ENCODE results near the gene NCAM1. TPM values are rescaled to one million over a fixed set of nuclear protein-coding genes. Genes with fewer than 3 reads are reported as not detected.

NCAM1 gene
- polyA plus RNA-seq, 1 donor (not counting 4 experiments of a cell fraction or from before 2014, with no cell fraction given): 0.04 TPM

- Histone ChIP-seq H3K79me2 (ENCODE audit: control insufficient read depth, insufficient read depth, low read length) (no peaks in the 10 kb centered on the region), H2AFZ (ENCODE audit: control insufficient read depth, low read length) (no peak overlapping the region), H3K4me1 (ENCODE audit: control insufficient read depth, extremely low read depth, insufficient read depth, low read length) (no peaks in the 10 kb centered on the region), H3K9ac (ENCODE audit: control insufficient read depth, extremely low read depth, insufficient read depth, low read length) (no peak overlapping the region), H4K20me1 (ENCODE audit: control insufficient read depth, extremely low read depth, insufficient read depth, low read length) (no peaks in the 10 kb centered on the region), H3K4me3 (ENCODE audit: control insufficient read depth in 2 of 3, extremely low read depth in 1 of 3, insufficient read depth in 2 of 3, low read depth in 1 of 3, low read length in 3 of 3) (no peak overlapping the region), H3K36me3 (ENCODE audit: control insufficient read depth in 2 of 2, extremely low read depth in 1 of 2, insufficient read depth in 2 of 2, low read length in 2 of 2) (no peaks in the 10 kb centered on the region), H3K9me3 (ENCODE audit: control insufficient read depth, low read depth, low read length) (no peaks in the 10 kb centered on the region), H3K27ac (ENCODE audit: control insufficient read depth, insufficient read depth, low read length) (no peak overlapping the region), H3K27me3 (ENCODE audit: control insufficient read depth, extremely low read depth, insufficient read depth, low read length) (no peaks in the 10 kb centered on the region), H3K9me1 (ENCODE audit: control insufficient read depth, extremely low read depth, insufficient read depth, low read length) (no peaks in the 10 kb centered on the region), H3K4me2 (ENCODE audit: control insufficient read depth, extremely low read depth, insufficient read depth, low read depth, low read length) (no peak overlapping the region)
- FAIRE-seq: no peak
- dilution Hi-C loops (cut with MboI; ENCODE audit: extremely low pct_ligation_motif_present, low sequenced_read_pairs): no loop called here
- no peak for DNase-seq (ENCODE audit: low read depth, low spot score)
- no peak for TF ChIP-seq CTCF (optimal IDR thresholded peaks at IDR 0.05 in 1 of 3, IDR thresholded peaks at IDR 0.05 in 1 of 3, conservative IDR thresholded peaks at IDR 0.05 in 1 of 3; ENCODE audit: extremely low read depth in 1 of 3, insufficient read depth in 2 of 3, low read length in 3 of 3)
- TF ChIP-seq EZH2 (IDR thresholded peaks at IDR 0.05; ENCODE audit: low read length): no peak
Observed at GRCh38 chr11:113279591-113279990, 318.4 kb downstream of the NCAM1 start.

GRCh38 chr11:113281052-113281725 is 320.0 kb downstream of the NCAM1 start:
- TF ChIP-seq EZH2 (IDR thresholded peaks at IDR 0.05; ENCODE audit: low read length) (no peak), CTCF (optimal IDR thresholded peaks at IDR 0.05 in 1 of 3, IDR thresholded peaks at IDR 0.05 in 1 of 3, conservative IDR thresholded peaks at IDR 0.05 in 1 of 3; ENCODE audit: extremely low read depth in 1 of 3, insufficient read depth in 2 of 3, low read length in 3 of 3) (no peak)

More at GRCh38 chr11:113281052-113281725, 320.0 kb downstream of the NCAM1 start:
- Histone ChIP-seq H3K27me3 (ENCODE audit: control insufficient read depth, extremely low read depth, insufficient read depth, low read length) (no peaks in the 10 kb centered on the region), H3K27ac (ENCODE audit: control insufficient read depth, insufficient read depth, low read length) (no peak overlapping the region), H3K9me3 (ENCODE audit: control insufficient read depth, low read depth, low read length) (no peaks in the 10 kb centered on the region), H3K9me1 (ENCODE audit: control insufficient read depth, extremely low read depth, insufficient read depth, low read length) (no peaks in the 10 kb centered on the region), H3K36me3 (ENCODE audit: control insufficient read depth in 2 of 2, extremely low read depth in 1 of 2, insufficient read depth in 2 of 2, low read length in 2 of 2) (no peaks in the 10 kb centered on the region), H3K79me2 (ENCODE audit: control insufficient read depth, insufficient read depth, low read length) (no peaks in the 10 kb centered on the region), H3K4me2 (ENCODE audit: control insufficient read depth, extremely low read depth, insufficient read depth, low read depth, low read length) (no peak overlapping the region), H3K4me1 (ENCODE audit: control insufficient read depth, extremely low read depth, insufficient read depth, low read length) (no peaks in the 10 kb centered on the region), H2AFZ (ENCODE audit: control insufficient read depth, low read length) (no peak overlapping the region), H3K9ac (ENCODE audit: control insufficient read depth, extremely low read depth, insufficient read depth, low read length) (no peak overlapping the region), H4K20me1 (ENCODE audit: control insufficient read depth, extremely low read depth, insufficient read depth, low read length) (no peaks in the 10 kb centered on the region), H3K4me3 (ENCODE audit: control insufficient read depth in 2 of 3, extremely low read depth in 1 of 3, insufficient read depth in 2 of 3, low read depth in 1 of 3, low read length in 3 of 3) (no peak overlapping the region)
- DNase-seq (ENCODE audit: low read depth, low spot score) (no peak), FAIRE-seq (no peak)
- dilution Hi-C loops (cut with MboI; ENCODE audit: extremely low pct_ligation_motif_present, low sequenced_read_pairs): no loop called here
